Spleen (tissue), 11 donors: ENCODE measurements around the gene RHBDD3. TPM values are rescaled to one million over a fixed set of nuclear protein-coding genes. Genes with fewer than 3 reads are reported as not detected.
A peak's percentile ranks its signal among the peaks of the same experiment; 100 is the strongest.

ENCODE experiments used
- DNase-seq: peaks from one replicate; pipeline ENCODE4 v3.0.0-alpha.2; 2020
- H3K27ac ChIP-seq, 8 donors: fragments of 200-600 bp; sonication (generic) in 7 of 8; 1 replicate in 4 of 8; 2 replicates in 4 of 8; pipeline versions ENCODE4 v1.5.0 to v1.8.0; 2016 to 2021; ENCODE audit warnings: inconsistent platforms in 4 of 8, mild to moderate bottlenecking in 4 of 8, moderate library complexity in 1 of 8
- H3K27me3 ChIP-seq, 7 donors: fragments of 200-600 bp; sonication (generic) in 6 of 7; replicated peaks in 1 of 7; 1 replicate in 4 of 7; 2 replicates in 3 of 7; pipeline versions ENCODE4 v1.5.0 to v1.8.0; 2016 to 2021; ENCODE audit warnings: inconsistent platforms in 3 of 7, mild to moderate bottlenecking in 1 of 7
- H3K36me3 ChIP-seq, 6 donors: fragments of 200-600 bp; sonication (generic) in 5 of 6; 1 replicate in 4 of 6; 2 replicates in 2 of 6; pipeline versions ENCODE4 v1.5.0 to v1.8.0; 2016 to 2021; ENCODE audit warnings: inconsistent platforms in 2 of 6
- H3K4me1 ChIP-seq, 6 donors: fragments of 200-600 bp; sonication (generic) in 5 of 6; 1 replicate in 3 of 6; 2 replicates in 3 of 6; pipeline versions ENCODE4 v1.5.0 to v1.8.0; 2016 to 2021; ENCODE audit warnings: inconsistent platforms in 3 of 6
- H3K4me3 ChIP-seq, 8 donors: fragments of 200-600 bp; sonication (generic) in 7 of 8; 1 replicate in 4 of 8; 2 replicates in 4 of 8; pipeline versions ENCODE4 v1.5.0 to v1.8.0; 2016 to 2021; ENCODE audit warnings: inconsistent platforms in 4 of 8, mild to moderate bottlenecking in 4 of 8, moderate library complexity in 2 of 8
- H3K9me3 ChIP-seq, 8 donors: fragments of 200-600 bp; sonication (generic) in 7 of 8; 1 replicate in 4 of 8; 2 replicates in 4 of 8; pipeline versions ENCODE4 v1.5.0 to v1.8.0; 2016 to 2021; ENCODE audit warnings: inconsistent platforms in 4 of 8
- POLR2A ChIP-seq, 3 donors: fragments of 450-650 bp; IDR thresholded peaks; one replicate each; pipeline ENCODE4 v1.5.1; 2017; ENCODE audit warnings: antibody characterized with exemption in 3 of 3, mild to moderate bottlenecking in 1 of 3
- POLR2AphosphoS5 ChIP-seq, 3 donors: sonication (generic); formaldehyde crosslinking; IDR thresholded peaks; one replicate each; pipeline ENCODE4 v1.5.1; 2017; ENCODE audit warnings: antibody characterized with exemption in 3 of 3
- WGBS, 5 donors: extraction: QIAGEN DNeasy Blood & Tissue Kit in 3 of 5; methylation state at CpG; one replicate each; pipeline versions ENCODE4 v1.1.5 to v1.1.7; 2013 to 2018; 5-methylcytosine and 5-hydroxymethylcytosine counted together
- intact Hi-C: fragments of 100-400 bp; cut with DNase I; formaldehyde crosslinking; loops from one replicate; pipeline ENCODE4 v1.15.0; 2023; ENCODE audit warnings: low total_unique reads
- polyA plus RNA-seq, 3 donors: library from polyadenylated mRNA; stranded (reverse); fragments of 200-250 nt; gene quantifications; one replicate each; pipeline ENCODE4 v1.2.1, GENCODE V29; 2013
- total RNA-seq, 7 donors: library from RNA; depleted of rRNA in 3 of 7; stranded (reverse); fragments of >200 nt in 3 of 7; fragmentation: NEBNext Ultra II Directional in 4 of 7; extraction: Animal tissue kit (Norgen Biotek cat#: 25700) in 4 of 7; gene quantifications; one replicate each; pipeline versions ENCODE4 v1.1.0 to v1.2.1, GENCODE V29; 2016 to 2021
- TF ChIP-seq, protein P1 (sequence below), 11 experiments: fragments of 200-600 bp in 7 of 11; fragments of 450-650 bp in 4 of 11; sonication (generic) in 4 of 11; IDR thresholded peaks in 8 of 11; conservative IDR thresholded peaks in 3 of 11; 1 replicate in 7 of 11; 2 replicates in 4 of 11; pipeline versions ENCODE4 v1.4.0 to v1.8.0; 2016 to 2021; ENCODE audit warnings: antibody characterized with exemption in 11 of 11, inconsistent platforms in 4 of 11, mild to moderate bottlenecking in 1 of 11
- donor health status: healthy with polysubstance abuse.
- donor health status: DM: no; HTN: no; CAD: no; lungs with moderate emphysema.
- donor health status: DM: no; HTN: no; CAD: no.
- donor health status: Bipolar disorder and iron deficiency.
- donor health status: healthy.
- donor health status: DM: no; HTN: no; CAD: no.
- donor health status: DM: yes; HTN: yes; CAD: no.

The RHBDD3 gene
- total and polyA plus RNA-seq, 10 donors = 16.3 to 45.8 (median 24.7) TPM

- DNase-seq = peak; percentile 88
- H3K4me3 ChIP-seq = no peak overlapping the region
- peaks cover 0 to 10% (median 8%) of the 10 kb centered on the region in 8 donors for H3K9me3 ChIP-seq
- intact Hi-C loops = no loop called here
- WGBS, 5 donors = 59 to 72% (median 65%) methylated on average over 13 to 22 of the region's 22 CpGs
- no peaks in the 10 kb centered on the region for H3K27me3 ChIP-seq
- no peak for TF ChIP-seq POLR2A (IDR thresholded peaks at IDR 0.05)
- TF ChIP-seq, protein P1, sequence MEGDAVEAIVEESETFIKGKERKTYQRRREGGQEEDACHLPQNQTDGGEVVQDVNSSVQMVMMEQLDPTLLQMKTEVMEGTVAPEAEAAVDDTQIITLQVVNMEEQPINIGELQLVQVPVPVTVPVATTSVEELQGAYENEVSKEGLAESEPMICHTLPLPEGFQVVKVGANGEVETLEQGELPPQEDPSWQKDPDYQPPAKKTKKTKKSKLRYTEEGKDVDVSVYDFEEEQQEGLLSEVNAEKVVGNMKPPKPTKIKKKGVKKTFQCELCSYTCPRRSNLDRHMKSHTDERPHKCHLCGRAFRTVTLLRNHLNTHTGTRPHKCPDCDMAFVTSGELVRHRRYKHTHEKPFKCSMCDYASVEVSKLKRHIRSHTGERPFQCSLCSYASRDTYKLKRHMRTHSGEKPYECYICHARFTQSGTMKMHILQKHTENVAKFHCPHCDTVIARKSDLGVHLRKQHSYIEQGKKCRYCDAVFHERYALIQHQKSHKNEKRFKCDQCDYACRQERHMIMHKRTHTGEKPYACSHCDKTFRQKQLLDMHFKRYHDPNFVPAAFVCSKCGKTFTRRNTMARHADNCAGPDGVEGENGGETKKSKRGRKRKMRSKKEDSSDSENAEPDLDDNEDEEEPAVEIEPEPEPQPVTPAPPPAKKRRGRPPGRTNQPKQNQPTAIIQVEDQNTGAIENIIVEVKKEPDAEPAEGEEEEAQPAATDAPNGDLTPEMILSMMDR (IDR thresholded peaks at IDR 0.05 in 8 of 11, conservative IDR thresholded peaks at IDR 0.05 in 3 of 11) = no peak
- TF ChIP-seq POLR2AphosphoS5 (IDR thresholded peaks at IDR 0.05) = peak; percentile 90 to 92 (median 92)
- H3K4me1 ChIP-seq = peaks cover 12 to 33% (median 25%) of the 10 kb centered on the region in 6 donors
- peak overlapping the region; percentile 60 to 92 (median 80) for H3K27ac ChIP-seq
- no peaks in the 10 kb centered on the region for H3K36me3 ChIP-seq
Observed at GRCh38 chr22:29231971-29232959, 35.5 kb downstream of the RHBDD3 start.

DNA sequence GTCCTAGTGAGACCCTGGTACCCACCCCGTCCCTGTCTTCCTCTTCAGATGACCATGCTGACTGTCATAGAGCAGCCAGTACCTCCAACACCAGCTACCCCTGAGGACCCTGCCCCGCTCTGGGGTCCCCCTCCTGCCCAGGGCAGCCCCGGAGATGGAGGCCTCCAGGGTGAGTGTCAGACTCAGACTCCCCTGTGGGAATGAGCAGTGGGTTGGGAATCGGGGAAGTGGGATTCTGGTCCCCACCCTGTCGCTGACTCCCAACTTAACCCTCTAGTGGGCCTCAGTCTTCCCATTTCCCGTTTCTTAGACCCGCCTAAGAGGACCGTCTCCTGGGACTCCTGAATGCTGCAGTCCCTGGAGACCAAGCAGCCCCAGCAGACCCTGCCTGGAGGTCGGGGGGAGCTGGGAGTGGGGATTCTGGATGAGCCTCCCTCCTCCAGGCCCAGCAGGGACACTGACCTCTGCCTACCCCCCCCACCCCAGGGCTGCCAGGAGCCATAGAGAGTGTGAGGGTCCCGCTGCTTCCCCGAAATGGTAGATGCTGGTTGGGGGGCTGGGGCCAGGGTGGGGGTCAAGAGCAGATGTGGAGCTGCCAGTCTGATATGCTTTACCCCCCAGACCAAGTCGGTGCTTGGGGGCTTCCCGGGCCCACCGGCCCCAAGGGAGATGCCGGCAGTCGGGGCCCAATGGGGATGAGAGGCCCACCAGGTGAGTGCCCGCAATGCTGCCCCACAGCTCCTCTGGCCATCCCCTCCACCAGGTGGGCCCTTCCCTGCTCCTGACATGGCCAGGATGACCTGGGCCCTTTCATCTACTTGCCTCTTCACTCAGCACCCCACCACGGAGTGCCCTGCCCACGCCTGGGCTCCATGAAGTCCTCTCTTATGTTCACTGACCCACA lies 36.6 kb downstream of the RHBDD3 start:
- Histone ChIP-seq H3K27me3 (peaks cover 0 to 3% (median 0%) of the 10 kb centered on the region in 7 donors), H3K27ac (peak overlapping the region in 7 of 8 donors; percentile 69 to 92 (median 83)), H3K9me3 (peaks cover 0 to 10% (median 7%) of the 10 kb centered on the region in 8 donors), H3K36me3 (no peaks in the 10 kb centered on the region), H3K4me3 (no peak overlapping the region), H3K4me1 (peaks cover 12 to 42% (median 31%) of the 10 kb centered on the region in 6 donors)
- TF ChIP-seq POLR2AphosphoS5 (IDR thresholded peaks at IDR 0.05) (peak in 1 of 3 donors; percentile 28), POLR2A (IDR thresholded peaks at IDR 0.05) (no peak)
- peak; percentile 69 for DNase-seq
- intact Hi-C loops = no loop called here
- 84 to 93% (median 86%) methylated on average over 9 to 19 of the region's 19 CpGs for WGBS, 5 donors

DNA sequence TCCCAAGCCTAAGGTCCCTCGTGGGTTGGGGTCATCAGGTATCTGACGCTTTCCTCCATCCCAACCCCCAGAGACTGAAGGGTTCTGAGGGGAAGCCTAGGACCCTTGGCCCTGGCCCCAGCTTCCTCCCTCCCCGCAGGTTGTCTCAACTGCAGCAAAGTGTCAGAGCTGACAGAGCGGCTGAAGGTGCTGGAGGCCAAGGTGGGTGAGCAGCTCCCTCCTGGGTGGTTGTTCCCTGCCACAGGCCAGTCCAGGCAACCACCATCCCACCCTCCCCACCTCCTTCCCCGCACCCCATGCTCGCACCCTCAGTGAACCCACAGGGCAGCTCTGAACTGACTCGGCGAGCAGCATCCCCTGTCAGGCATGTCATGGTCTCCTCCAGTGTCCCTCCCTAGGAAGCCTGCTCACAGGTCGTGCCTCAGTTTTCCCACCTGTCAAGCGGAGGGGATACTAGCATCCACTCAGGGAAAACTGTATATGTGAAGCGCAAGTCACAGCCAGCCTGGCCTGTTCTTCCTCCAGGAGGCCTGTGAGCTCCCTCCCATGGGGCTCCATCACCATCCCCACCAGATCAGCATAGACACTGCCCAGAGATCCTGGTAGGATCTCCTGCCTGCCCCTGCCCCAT lies 41.3 kb downstream of the RHBDD3 start:
- intact Hi-C loops = no loop called here
- Histone ChIP-seq H3K9me3 (no peaks in the 10 kb centered on the region), H3K36me3 (no peaks in the 10 kb centered on the region), H3K4me3 (no peak overlapping the region), H3K4me1 (peaks cover 15 to 52% (median 32%) of the 10 kb centered on the region in 6 donors), H3K27me3 (peaks cover 0 to 12% (median 0%) of the 10 kb centered on the region in 7 donors), H3K27ac (peak overlapping the region; percentile 63 to 87 (median 86))
- WGBS, 5 donors = 77 to 94% (median 86%) methylated on average over 9 to 11 of the region's 11 CpGs
- DNase-seq = peak; percentile 58
- no peak for TF ChIP-seq POLR2AphosphoS5 (IDR thresholded peaks at IDR 0.05)
- no peak for TF ChIP-seq POLR2A (IDR thresholded peaks at IDR 0.05)
- TF ChIP-seq, protein P1 (IDR thresholded peaks at IDR 0.05 in 8 of 11, conservative IDR thresholded peaks at IDR 0.05 in 3 of 11) = no peak
